Sciatic nerve (tissue), 2 donors: ENCODE results near the gene PPM1G. TPM values are rescaled to one million over a fixed set of nuclear protein-coding genes. Genes with fewer than 3 reads are reported as not detected.
"Not testable (repeated sequence)": the region's sequence is repeated elsewhere in the genome, so short reads cannot be mapped to it uniquely, and the experiment has no call there.

Experiments used
- ATAC-seq: fragments of 200-7000 bp; cut with Tn5 transposase; one replicate; pipeline ENCODE4 v1.9.1; 2020; ENCODE audit warnings: mild to moderate bottlenecking, moderate library complexity
- DNase-seq: peaks from one replicate; pipeline ENCODE4 v3.0.0-alpha.2; 2020; ENCODE audit warnings: low spot score
- intact Hi-C: fragments of 100-400 bp; cut with DNase I; formaldehyde crosslinking; loops from one replicate; pipeline ENCODE4 v1.14.2; 2022
- total RNA-seq: library from RNA; stranded (reverse); fragmentation: NEBNext Ultra II Directional; extraction: Animal tissue kit (Norgen Biotek cat#: 25700); gene quantifications from one replicate; pipeline ENCODE4 v1.2.1, GENCODE V29; 2021
- donor health status: DM: no; HTN: no; CAD: no.
- donor health status: DM: no; HTN: no; CAD: no.

Gene PPM1G
- total RNA-seq, 1 donor from 2014 or later: 37.8 TPM

GRCh38 chr2:27377618-27378095, 31.7 kb downstream of the PPM1G start:
- intact Hi-C loops: no loop called here
- DNase-seq: no peak
- ATAC-seq: no peak

DNA sequence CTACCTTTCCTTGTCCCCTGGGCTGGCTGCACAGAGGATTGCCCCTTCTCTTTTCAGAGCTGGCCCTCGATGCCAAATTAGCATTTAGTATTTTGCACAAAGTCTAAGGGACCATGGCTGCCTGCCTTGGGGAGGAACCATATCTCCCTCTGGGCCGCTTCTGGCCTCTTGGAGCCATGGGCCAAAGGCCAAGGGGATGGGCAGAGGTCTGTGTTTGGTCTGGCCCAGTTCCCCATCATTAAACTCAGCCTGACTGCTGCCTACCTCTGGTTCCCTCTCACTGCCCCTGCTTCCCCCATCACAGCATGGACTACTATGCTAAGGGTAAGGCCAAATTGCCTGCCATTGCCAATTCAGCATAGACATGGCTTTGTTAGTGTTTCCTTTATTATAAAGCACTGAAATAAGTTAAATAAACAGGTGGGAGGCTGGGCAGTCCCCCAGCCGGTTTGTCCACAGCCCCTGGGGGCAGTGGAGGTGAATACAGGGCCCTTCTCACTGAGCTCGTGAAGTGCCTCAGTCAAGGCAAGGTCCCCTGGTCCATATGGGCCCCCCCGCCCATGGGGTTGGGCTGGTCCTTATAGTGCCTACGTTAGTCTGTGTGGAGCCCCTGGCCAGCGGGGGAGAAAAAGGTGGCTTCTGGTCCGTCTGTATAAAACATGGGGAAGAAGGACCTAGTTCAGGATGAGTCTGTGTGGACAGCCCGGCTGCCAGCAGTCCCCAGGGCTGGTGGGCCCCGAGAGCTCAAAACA, 32.3 kb downstream of the PPM1G start:
- intact Hi-C loops: no loop called here
- no peak for ATAC-seq
- no peak for DNase-seq

DNA sequence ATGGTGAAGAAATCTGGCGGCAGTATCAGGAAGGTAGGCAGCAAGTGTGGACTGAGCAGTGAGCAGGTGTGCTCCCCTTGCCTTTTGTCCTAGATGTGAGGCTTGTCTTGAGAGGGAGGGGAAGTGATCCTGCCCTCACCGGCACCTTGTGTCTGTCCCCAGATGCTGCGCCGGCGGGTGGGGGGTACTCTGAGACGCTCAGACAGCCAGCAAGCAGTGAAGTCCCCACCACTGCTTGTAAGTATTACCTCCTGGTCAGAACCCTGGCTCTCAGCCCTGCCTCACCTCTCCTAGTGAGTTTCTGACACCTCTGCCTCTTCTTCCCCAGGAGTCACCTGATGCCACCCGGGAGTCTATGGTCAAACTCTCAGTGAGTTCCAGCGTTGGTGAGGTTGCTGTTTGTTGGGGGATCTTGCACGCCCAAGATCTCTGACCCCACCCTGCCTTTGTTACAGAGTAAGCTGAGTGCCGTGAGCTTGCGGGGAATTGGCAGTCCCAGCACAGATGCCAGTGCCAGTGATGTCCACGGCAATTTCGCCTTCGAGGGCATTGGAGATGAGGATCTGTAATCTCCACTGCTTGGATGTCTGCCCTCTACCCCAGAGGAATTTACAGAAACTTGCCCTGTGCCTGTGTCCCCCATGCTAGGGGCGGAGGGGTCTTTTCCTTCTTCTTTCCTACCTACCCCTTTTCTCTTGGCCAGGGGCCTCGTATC, 33.1 kb downstream of the PPM1G start:
- ATAC-seq (no peak), DNase-seq (no peak)
- intact Hi-C loops: no loop called here

GRCh38 chr2:27375513-27376099, 33.8 kb downstream of the PPM1G start:
- intact Hi-C loops: no loop called here
- DNase-seq (no peak), ATAC-seq (no peak)

DNA sequence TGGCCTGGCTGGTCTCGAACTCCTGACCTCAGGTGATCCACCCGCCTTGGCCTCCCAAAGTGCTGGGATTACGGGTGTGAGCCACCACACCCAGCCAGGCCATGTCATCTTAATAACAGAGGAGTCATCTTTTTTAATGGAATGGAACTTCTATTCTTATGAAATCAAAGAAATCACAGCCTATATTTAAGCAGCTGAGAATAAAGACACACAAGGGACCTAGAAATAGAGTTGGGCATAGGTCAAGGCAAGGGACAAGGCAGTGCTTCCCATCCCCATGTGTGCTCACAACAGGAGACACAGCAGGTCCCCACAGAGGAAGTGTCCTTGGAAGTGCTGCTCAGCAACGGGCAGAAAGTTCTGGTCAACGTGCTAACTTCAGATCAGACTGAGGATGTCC, 35.8 kb downstream of the PPM1G start:
- no peak for ATAC-seq

DNA sequence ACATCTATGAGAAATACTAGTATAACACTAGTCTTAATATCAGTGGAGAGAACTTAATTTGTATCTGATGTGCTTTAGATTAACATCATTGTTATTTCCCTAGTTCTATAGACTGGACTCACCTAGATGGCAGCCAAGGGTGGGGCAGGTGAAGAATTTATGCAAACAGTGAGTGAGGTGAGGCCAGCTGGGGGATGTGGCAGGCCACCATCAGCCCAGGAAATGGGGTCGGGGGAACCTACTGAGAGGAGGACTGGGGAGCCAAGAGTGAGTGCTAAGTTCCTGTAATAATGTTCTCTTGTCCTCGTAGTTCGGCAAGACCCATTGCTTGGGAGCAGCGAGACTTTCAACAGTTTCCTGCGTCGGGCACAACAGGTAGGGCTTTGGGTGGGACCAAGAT, 36.5 kb downstream of the PPM1G start:
- ATAC-seq: no peak
- DNase-seq: no peak
- intact Hi-C loops: no loop called here

More for the DNA sequence above, 35.8 kb downstream of the PPM1G start:
- intact Hi-C loops: no loop called here
- DNase-seq: no peak

DNA sequence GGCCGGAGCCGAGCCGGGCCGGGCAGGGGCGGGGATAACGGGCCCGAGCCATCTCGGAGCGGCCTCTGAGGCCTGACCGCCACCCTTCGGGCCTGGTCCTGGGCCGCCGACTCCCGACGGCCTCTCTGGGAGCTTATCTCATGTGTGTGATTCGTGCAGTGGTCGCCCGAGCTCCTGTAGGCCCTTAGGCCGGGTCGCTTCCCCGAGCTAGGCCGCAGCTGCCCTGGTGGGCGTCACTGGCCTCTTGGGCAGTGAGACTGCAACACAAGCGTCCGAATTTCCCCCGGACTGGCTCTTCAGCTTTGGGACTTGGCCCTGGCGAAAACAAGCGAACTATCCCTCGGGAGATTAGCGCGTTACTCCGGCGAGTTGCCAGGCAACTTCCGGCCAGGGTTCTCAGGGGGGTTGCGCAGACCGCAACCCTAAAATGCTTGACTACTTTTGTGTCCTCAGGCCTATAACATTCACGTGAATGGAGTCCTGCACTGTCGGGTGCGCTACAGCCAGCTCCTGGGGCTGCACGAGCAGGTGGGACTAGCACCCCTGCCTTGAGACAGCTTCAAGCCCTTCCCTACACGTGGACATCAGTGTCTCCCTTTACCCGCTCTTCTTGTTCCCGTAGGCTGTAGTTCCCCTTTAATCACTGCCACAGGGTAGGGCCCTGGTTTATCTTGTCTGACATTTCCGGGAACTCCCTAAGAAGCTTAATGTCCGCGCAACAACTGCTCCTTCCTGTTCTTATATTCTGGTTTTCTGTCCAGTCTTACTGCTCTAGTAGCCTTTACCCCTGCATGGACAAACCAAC, 38.4 kb downstream of the PPM1G start:
- ATAC-seq (no peak), DNase-seq (no peak)
- intact Hi-C loops: no loop called here

GRCh38 chr2:27370026-27370815, 39.2 kb downstream of the PPM1G start, which contains the start of the genes EIF2B4 and SNX17:
Gene EIF2B4 (minus strand): TSS chr2:27370338. CDS start chr2:27370314, 24 bp downstream.
Gene SNX17 (plus strand): TSS chr2:27370616. CDS start chr2:27370744, 128 bp downstream.
- intact Hi-C loops: no loop called here
- DNase-seq (peak; percentile 99), ATAC-seq (peak; percentile 98)

DNA sequence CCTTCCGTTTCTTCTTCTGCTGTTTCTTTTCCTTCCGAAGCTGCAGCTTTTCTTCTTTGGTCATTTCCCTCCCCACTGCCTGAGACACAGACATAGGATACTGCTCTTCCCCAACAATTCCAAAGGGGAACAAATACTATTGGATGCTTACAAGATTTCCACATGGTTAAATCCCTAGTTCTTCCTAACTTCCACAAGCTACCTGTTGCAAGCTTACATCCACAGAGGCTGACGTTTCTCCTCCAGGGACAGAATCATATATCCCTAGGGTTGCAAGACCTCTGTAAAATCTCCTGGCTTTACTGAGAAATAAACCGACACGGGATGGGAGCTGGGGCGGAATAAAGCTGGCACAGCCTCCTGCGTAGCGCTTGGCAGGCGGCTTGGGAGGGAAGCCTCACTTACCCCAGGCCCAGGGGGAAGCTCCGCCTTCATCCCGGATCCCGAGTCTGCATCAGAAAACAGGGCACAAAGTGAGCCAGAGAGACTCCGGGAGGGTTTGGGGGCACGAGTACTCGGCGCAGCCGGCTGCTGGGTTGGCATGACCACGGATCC, 39.8 kb downstream of the PPM1G start:
- DNase-seq (no peak), ATAC-seq (peak; percentile 18)
- intact Hi-C loops: no loop called here

- DNase-seq (no peak), ATAC-seq (no peak)
- intact Hi-C loops: no loop called here
Measured at GRCh38 chr2:27363933-27364332, 45.5 kb downstream of the PPM1G start.

- no peak for DNase-seq
- ATAC-seq: no peak
- intact Hi-C loops: no loop called here
Measured at GRCh38 chr2:27362678-27363420, 46.5 kb downstream of the PPM1G start.

DNA sequence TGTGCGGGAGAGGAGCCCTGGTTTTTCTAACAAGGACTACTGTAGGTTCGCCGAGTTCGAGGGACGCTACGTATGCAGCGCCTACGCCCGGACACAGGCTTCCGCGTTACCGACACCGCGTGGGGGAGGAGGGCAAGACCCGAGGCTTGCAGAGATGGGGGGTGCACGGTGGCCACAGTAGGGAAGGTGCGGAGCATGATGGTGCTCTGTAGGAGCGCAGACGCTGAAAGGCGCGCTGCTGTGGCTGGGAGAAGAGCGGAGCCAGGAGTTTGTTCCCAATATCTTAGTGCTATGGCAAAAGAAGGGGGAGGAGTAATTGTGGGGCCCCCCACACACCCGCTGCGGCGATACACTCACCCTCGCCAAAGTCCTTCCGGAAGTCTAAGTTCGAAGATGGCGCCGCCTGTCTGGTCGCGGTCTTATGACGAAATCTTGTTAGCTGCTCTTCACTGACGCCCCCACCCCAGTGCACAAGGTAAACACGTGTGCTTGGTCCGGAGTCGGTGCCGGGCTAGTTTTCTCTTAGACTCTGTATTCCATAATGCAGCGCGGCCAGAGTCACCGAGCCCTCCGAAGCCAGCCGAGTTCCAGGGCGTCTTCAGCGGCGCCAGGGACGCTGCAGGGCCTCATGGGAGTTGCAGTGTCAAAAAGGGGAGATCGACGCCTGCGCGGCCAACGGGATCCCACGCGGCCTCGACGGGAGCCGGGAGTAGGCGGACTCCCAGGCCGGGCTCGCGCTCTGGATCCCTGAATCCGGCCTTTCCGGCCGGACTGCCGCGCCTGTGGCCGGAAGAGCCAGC, 52.8 kb downstream of the PPM1G start, which contains the start of gene GTF3C2:
Gene GTF3C2 (minus strand): TSS at position 383 of the 800 bp plus-strand sequence. CDS start 13,210 bp downstream, outside the sequence.
- ATAC-seq (peak; percentile 97), DNase-seq (peak; percentile 95)
- intact Hi-C loops: no loop called here

DNA sequence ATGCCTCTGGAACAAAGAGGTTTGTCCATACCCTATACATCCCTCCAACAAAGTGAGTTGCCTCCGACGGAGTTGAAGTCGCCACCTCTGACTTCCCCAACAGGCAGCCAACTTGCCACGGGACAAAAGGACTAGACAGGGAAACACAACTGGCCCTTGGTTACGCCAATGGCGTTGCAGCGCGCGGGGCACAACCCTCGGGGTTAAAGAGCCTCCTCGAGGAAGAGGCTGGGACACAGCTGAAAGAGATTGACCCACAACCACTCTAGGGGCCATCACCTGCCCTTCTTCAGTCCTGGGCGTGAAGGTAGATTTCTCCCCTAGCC, 53.4 kb downstream of the PPM1G start:
- ATAC-seq: peak; percentile 39
- intact Hi-C loops: no loop called here
- no peak for DNase-seq

DNA sequence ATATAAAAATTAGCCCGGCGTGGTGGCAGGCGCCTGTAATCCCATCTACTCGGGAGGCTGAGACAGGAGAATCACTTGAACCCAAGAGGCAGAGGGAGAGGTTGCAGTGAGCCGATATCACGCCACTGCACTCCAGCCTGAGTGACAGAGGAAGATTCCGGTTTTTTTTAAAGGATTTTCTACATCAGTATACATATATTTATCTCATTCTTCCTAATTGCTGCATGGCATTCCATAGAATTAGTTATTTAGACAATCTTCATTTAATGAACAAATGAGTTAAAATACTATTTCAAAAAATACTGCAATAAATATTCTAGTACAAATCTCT, 54.8 kb downstream of the PPM1G start:
- no peak for DNase-seq
- intact Hi-C loops: no loop called here
- ATAC-seq: no peak

- ATAC-seq (no peak), DNase-seq (no peak)
- intact Hi-C loops: no loop called here
Measured at GRCh38 chr2:27353762-27354596, 55.4 kb downstream of the PPM1G start.

DNA sequence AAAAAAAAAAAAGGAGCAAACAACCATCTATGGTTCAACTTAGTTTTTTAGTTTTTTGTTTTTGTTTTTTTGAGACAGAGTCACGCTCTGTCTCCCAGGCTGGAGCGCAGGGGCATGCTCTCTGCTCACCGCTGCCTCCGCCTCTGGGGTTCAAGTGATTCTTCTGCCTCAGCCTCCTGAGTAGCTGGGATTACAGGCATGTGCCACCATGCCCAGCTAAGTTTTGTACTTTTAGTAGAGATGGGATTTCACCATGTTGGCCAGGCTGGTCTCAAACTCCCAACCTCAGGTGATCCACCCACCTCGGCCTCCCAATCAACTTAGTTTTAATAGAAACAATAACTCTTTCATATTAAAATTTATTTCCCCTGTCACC, 56.0 kb downstream of the PPM1G start:
- ATAC-seq, DNase-seq, intact Hi-C loops: not testable (repeated sequence)
